Fibroblast of villous mesenchyme (primary cell): ENCODE data around the gene TMEM130. TPM values are rescaled to one million over a fixed set of nuclear protein-coding genes. Genes with fewer than 3 reads are reported as not detected.
A peak's percentile ranks its signal among the peaks of the same experiment; 100 is the strongest.

ENCODE experiments used
- DNase-seq: peaks from one replicate; pipeline ENCODE4 v3.0.0-alpha.2; 2010; ENCODE audit warnings: low read depth
- H3K4me3 ChIP-seq: 2 replicates; pipeline ENCODE4 v1.5.1; 2011; ENCODE audit warnings: low read depth, mild to moderate bottlenecking, low read length
- CTCF ChIP-seq: IDR thresholded peaks from 2 replicates; pipeline ENCODE4 v1.5.1; 2012; ENCODE audit warnings: low read depth, mild to moderate bottlenecking, low read length; ENCODE audit not compliant: insufficient read depth
- total RNA-seq: library from RNA; depleted of rRNA; stranded (reverse); fragments of >200 nt; gene quantifications from 2 replicates; pipeline ENCODE4 v1.2.3, GENCODE V29; 2012

Gene TMEM130
- total RNA-seq: 1.3 and 1.9 TPM in 2 replicates

- no peak for DNase-seq
- H3K4me3 ChIP-seq: peak within 1 kb of the TSS; percentile 54
- no peak for TF ChIP-seq CTCF
Measured at GRCh38 chr7:98869597-98870120, at the start of gene TMEM130. TMEM130 (minus strand) TSS chr7:98870014; CDS start chr7:98869861, 153 bp downstream.

DNA sequence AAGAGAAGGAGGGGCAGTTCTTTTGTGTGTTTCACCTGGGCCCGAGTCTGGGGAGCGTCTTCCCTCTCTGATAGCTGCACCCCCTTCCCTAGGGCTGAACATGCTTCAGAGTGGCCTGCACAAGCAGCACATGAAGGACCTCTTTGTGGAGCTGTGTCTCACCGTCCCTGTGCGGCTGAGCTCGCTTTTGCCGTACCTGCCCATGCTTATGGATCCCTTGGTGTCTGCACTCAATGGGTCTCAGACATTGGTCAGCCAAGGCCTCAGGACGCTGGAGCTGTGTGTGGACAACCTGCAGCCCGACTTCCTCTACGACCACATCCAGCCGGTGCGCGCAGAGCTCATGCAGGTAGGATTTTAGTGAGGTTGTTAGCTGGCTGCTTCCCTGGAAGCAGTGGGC lies 47.5 kb upstream of the TMEM130 start:
- TF ChIP-seq CTCF: no peak
- no peak overlapping the region for H3K4me3 ChIP-seq
- DNase-seq: no peak

DNA sequence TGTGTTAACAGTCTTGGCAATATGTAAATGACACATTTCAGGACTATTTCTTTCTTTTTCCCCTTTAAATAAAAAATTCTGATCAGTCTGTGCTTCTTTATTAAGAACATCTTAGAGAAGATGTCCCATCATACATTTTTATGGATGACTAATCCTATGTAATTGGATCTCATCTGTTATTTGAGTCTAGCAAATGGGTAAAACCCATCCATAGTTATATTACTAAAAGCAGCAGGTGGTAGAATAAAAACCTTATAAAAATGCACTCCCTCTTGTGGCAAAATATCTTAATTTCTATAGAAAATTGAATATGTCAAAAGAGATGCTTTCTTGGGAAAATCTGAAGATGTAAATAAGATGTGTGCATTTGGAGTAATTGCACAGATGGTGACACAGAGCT lies 43.8 kb upstream of the TMEM130 start:
- no peak for TF ChIP-seq CTCF
- no peak for DNase-seq
- no peak overlapping the region for H3K4me3 ChIP-seq

- no peak overlapping the region for H3K4me3 ChIP-seq
- TF ChIP-seq CTCF: no peak
- no peak for DNase-seq
Measured at GRCh38 chr7:98913026-98913425, 43.2 kb upstream of the TMEM130 start.

GRCh38 chr7:98911916-98912315 lies 42.1 kb upstream of the TMEM130 start:
- TF ChIP-seq CTCF: no peak
- no peak for DNase-seq
- H3K4me3 ChIP-seq: no peak overlapping the region

- H3K4me3 ChIP-seq: no peak overlapping the region
- no peak for DNase-seq
- TF ChIP-seq CTCF: no peak
Measured at GRCh38 chr7:98910427-98910826, 40.6 kb upstream of the TMEM130 start.

DNA sequence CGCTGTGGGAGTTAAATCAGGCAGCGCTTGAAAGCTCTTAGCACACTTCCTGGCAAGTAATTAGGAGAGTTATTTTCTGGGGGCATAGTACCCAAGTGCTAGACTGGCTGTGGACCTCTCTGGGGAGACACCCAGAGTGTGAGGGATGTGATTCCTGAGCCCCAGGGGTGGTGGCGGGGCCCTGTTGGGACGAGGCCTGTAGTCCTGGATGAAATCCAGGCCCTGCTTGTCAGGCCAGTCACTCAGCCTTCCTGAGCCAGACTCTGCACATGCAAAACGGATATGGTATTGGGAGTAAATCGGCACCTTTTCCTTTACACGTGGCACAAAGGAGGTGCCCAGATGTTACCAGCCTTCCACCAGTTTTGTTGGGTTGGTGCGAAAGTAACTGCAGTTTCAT lies 39.7 kb upstream of the TMEM130 start:
- no peak for DNase-seq
- TF ChIP-seq CTCF: no peak
- H3K4me3 ChIP-seq: no peak overlapping the region
